ENCODE results near the gene HSPBP1. TPM values are rescaled to one million over a fixed set of nuclear protein-coding genes. Genes with fewer than 3 reads are reported as not detected.

Gene HSPBP1
- total and polyA plus RNA-seq, 2 of the 13 experiments (the other 11 are each of a cell fraction or from before 2014, with no cell fraction given), result 22.3 to 33.7 TPM

DNA sequence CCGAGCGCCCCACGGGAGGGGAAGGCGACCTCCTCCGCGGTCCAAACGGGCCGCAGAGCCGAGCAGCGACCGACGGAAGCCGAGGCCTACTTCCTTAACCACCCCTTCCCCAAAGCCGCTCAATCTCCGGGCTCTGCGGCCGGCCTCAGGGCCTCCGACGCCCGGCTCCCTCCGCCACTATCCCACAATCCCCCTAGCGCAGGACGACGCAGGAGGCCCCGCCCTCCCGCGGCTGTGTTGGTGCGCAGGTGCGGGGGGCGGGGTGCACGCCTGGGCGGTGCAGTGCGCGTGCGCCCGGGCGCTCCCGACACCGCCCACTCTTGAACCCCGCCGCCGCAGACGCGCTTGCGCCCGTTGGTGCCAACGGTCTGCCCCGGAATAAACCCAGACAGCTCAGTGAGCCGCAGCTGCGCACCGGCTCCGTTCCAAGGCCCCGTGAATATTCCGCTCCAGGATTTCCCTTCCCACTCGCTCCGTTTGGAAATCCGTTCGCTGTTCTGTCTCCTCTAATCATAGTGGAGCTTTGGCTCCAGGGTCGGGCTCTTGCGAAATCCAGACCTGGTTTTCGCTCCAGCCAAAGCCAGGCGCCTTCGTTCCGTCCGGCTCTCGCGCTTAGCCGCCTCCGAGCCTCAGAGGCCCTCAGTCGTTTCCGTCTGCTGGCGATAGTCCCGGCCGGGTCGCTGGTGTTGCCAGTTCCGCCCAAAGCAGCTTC is 20.9 kb downstream of the HSPBP1 start, which contains the start of gene PPP6R1 (continued):
- TF ChIP-seq TFDP1 (CRISPR knock-in tag; IDR thresholded peaks at IDR 0.05; ENCODE audit: borderline replicate concordance), result peak; percentile 59; the same call in 1 of the 2 replicates
- TF ChIP-seq PHF5A (CRISPR knock-in tag; IDR thresholded peaks at IDR 0.05; ENCODE audit: low read depth, unreplicated experiment), result peak; percentile 98
- peak; percentile 87 for TF ChIP-seq GATAD2A (CRISPR knock-in tag; IDR thresholded peaks at IDR 0.05)
- peak; percentile 91; the same call in 1 of the 2 replicates for TF ChIP-seq MTF2 (CRISPR knock-in tag; IDR thresholded peaks at IDR 0.05; ENCODE audit: borderline replicate concordance)
- TF ChIP-seq SIX4 (CRISPR knock-in tag; IDR thresholded peaks at IDR 0.05), result no peak
- peak; percentile 88; the same call in 1 of the 2 replicates for TF ChIP-seq SNAPC2 (CRISPR knock-in tag; IDR thresholded peaks at IDR 0.05)
- TF ChIP-seq ZNF136 (CRISPR knock-in tag; IDR thresholded peaks at IDR 0.05; ENCODE audit: low read depth), result 0 out of 2 replicates have a peak, but pooled peaks have one; percentile 33
- TF ChIP-seq AGO2 (optimal IDR thresholded peaks at IDR 0.05; ENCODE audit: low read depth, low read length), result peak; percentile 61
- peak; percentile 24; the same call in 1 of the 2 replicates for TF ChIP-seq TBP (CRISPR knock-in tag; IDR thresholded peaks at IDR 0.05)
- TF ChIP-seq ZNF354B (CRISPR knock-in tag; IDR thresholded peaks at IDR 0.05), result no peak
- TF ChIP-seq ZNF644 (CRISPR knock-in tag; IDR thresholded peaks at IDR 0.05; ENCODE audit: low read depth), result no peak
- TF ChIP-seq MLLT10 (CRISPR knock-in tag; IDR thresholded peaks at IDR 0.05), result no peak
- TF ChIP-seq FIP1L1 (IDR thresholded peaks at IDR 0.05; ENCODE audit: borderline replicate concordance, insufficient read depth, low read depth, low read length), result peak; percentile 94; the same call in 1 of the 2 replicates
- TF ChIP-seq NCOA1 (CRISPR knock-in tag; IDR thresholded peaks at IDR 0.05), result peak; percentile 88
- no peak for TF ChIP-seq ZNF850 (CRISPR knock-in tag; conservative IDR thresholded peaks at IDR 0.05)
- no peak for TF ChIP-seq ZSCAN30 (CRISPR knock-in tag; IDR thresholded peaks at IDR 0.05)
- TF ChIP-seq, protein P1, sequence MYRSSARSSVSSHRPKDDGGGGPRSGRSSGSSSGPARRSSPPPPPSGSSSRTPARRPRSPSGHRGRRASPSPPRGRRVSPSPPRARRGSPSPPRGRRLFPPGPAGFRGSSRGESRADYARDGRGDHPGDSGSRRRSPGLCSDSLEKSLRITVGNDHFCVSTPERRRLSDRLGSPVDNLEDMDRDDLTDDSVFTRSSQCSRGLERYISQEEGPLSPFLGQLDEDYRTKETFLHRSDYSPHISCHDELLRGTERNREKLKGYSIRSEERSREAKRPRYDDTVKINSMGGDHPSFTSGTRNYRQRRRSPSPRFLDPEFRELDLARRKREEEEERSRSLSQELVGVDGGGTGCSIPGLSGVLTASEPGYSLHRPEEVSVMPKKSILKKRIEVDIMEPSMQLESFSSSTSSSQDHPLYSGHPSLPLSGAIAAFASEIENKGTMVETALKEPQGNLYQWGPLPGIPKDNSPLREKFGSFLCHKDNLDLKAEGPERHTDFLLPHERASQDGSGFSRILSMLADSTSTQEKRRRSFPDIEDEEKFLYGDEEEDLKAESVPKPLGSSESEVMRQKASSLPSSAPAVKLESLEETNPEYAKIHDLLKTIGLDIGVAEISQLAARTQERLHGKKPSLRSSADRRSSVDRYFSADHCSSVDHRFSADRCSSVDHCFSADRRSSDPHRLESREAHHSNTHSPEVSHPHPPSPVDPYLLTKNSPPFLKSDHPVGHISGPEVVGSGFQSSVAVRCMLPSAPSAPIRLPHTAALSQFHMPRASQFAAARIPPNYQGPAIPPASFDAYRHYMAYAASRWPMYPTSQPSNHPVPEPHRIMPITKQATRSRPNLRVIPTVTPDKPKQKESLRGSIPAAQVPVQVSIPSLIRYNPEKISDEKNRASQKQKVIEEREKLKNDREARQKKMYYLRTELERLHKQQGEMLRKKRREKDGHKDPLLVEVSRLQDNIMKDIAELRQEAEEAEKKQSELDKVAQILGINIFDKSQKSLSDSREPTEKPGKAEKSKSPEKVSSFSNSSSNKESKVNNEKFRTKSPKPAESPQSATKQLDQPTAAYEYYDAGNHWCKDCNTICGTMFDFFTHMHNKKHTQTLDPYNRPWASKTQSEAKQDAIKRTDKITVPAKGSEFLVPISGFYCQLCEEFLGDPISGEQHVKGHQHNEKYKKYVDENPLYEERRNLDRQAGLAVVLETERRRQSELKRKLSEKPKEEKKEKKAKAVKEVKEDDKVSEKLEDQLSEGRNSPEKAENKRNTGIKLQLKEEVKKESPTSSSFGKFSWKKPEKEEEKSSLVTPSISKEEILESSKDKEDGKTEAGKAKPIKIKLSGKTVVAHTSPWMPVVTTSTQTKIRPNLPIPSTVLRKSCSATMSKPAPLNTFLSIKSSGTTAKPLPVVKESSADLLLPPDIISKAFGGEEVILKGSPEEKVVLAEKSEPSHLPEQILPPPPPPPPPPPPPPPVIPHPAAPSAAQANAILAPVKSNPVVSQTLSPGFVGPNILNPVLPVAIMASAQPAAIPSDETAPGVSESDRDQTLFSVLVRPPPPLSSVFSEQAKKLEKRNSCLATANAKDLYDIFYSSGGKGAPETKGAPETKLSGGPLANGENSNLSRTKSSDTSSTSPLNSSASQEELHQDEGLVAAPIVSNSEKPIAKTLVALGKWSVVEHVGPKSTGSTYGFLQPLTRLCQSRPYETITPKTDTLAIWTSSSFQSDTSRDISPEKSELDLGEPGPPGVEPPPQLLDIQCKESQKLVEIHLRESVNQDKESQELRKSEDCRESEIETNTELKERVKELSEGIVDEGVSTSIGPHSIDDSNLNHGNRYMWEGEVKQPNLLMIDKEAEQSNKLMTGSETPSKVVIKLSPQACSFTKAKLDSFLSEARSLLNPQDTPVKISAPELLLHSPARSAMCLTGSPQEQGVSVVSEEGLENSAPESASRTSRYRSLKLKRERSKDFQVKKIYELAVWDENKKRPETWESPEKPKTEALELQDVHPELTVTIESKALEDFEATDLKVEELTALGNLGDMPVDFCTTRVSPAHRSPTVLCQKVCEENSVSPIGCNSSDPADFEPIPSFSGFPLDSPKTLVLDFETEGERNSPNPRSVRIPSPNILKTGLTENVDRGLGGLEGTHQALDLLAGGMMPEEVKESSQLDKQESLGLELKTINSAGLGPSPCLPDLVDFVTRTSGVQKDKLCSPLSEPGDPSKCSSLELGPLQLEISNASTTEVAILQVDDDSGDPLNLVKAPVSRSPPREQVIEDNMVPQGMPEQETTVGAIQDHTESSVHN (CRISPR knock-in tag; IDR thresholded peaks at IDR 0.05), result no peak
- TF ChIP-seq ZBTB7A (CRISPR knock-in tag; IDR thresholded peaks at IDR 0.05), result no peak
- TF ChIP-seq ZNF546 (CRISPR knock-in tag; conservative IDR thresholded peaks at IDR 0.05), result peak; percentile 80; the same call in 1 of the 2 replicates
- no peak; the same call in 1 of the 2 replicates for TF ChIP-seq BCL3 (CRISPR knock-in tag; IDR thresholded peaks at IDR 0.05)

All from HepG2 (cell line).